ENCODE results near the gene KCNQ2.

KCNQ2 gene

GRCh38 chr20:63364801-63365585 lies 107.5 kb downstream of the KCNQ2 start:
- DNase-seq: no peak

DNA sequence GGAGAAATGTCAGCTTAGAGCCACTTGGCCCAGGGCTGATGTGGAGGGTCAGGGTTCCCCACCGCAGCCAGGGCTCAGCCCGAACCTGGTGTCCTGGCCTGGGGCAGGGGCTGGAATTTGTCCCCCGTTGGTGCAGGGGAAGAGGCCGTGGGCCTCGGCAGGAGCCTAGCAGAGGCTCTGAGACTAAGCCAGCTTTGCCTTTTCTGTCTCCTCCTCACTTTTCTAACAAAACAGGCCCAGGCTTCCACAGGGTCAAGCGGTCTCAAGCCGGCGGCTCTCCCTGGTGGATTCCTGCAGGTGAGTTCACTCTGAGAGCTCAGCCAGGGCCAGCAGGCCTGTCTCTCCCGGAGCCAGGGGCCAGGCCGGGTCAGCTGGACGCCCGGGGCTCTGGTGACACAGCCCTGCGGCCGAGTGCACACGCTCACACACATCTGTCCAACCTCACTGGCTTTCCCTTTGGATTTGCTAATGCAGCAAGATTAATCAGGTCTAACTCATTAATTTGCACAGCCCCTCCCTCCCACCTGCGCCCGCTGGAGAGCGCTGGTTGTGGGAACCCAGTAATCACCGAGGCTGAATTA lies 108.4 kb downstream of the KCNQ2 start:
- no peak for DNase-seq

DNA sequence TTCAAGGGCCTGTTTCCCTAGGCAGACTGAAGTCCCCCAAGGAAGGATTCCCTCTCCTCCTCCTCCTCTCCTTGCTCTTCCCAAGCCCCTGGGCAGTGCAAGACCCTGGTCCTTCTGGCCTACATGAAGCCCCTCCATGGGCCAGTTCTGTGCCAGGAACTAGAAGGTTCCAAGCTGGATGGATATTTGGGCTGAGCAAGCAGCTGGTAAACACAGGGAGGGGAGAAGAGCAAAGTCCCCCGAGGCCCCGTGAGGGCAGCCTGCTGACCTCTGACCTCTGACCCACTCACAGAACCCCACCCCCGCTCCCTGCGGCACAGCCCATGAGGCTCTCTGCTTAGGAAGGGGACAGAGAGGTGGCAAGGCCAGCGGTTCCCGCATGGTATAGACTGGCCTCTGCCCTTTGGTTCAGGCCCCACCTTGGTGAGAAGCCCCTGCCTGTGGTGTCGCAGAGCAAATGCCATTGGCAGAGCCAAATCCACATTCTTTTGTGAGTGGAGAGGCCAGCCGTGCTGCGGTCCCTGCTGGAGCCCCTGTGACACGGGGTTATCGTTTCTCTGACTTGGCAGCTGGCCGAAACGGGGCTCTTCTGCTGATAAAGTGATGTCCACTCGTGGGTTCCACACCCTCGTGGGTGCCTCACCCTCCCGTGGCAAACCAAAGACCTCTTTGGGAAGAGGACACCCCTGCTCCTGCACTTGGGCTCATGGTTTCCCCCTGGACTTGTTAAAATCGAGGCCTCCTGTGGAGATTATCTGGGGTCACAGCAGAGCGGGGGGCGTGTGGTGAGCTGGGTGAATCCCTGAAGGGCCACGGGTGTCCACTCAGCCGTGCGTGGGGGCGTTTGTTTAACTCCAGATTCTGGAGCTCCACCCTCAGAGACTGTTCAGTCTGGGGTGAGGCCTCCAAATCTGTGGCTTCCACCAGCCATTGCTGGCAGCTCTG lies 109.2 kb downstream of the KCNQ2 start:
- no peak for DNase-seq

DNA sequence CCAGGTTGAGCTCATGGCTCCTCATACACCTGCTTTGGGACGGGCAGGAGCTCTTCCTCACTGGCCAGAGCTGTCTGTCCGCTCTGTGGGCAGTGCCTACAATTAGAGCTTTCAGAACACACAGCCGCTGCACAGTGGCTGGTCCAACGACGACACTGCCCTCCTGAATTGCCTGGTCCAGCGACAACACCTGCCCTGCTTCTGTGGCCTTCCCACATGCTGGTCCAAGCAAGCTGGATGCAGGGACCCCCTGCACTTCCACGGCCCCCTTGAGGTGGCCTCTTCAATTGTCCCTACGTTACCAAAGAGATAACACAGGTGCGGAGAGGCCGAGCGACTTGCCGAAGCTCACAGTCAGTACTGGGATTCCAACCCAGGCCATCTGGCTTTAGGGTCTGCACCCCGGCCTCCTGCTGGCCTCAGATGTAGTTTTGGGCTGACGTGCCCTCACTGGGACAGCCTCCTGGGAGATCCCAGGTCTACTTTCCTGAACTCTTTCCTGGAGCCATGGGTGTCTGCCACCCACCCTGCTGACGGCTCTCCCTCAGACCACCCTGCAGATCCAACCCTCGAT lies 109.9 kb downstream of the KCNQ2 start:
- DNase-seq: no peak

DNA sequence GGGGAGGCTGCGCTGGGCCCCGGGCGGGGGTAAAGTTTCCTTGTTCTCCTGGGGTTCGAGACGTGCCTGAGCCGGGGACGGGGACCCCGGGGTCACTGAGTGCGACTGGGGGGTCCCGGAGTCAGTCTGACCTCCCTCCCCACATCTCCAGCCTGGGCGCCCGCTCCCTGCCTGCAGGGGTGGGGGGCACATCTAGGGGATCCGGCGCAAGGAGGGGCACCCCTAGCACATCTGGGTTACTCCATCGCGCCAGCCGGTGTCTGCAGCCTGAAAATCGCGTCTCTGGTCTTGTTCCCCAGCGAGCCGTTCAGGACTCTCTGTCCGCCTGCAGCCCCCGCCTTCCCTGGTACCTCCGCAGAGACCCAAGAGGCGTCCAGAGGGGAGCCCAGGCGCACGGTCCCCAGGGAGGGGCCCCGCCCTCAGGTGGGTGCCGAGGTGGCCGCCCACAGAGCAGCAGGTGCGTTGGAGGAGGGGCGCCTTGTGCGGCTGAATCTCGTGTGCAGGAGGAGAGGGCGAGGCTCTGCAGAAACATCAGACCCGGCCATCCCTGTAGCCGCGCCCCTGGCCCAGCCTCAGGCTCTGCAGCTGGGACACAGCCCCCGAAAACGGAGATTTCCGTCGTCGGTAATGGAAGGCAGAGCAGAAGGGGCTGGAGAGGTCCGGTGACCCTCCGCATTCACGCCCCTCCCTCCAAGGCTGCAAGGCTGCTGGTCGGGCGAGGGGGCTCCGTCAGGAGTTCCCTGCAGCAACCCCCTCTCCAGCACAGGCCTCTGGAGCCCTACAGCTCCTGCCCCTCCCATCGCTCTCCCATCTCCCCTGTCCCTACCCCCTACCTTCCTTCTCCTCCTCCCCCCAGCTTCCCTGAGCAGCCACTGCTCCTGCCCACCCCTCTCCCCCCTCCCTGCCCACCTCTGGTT lies 110.7 kb downstream of the KCNQ2 start:
- DNase-seq: no peak

DNA sequence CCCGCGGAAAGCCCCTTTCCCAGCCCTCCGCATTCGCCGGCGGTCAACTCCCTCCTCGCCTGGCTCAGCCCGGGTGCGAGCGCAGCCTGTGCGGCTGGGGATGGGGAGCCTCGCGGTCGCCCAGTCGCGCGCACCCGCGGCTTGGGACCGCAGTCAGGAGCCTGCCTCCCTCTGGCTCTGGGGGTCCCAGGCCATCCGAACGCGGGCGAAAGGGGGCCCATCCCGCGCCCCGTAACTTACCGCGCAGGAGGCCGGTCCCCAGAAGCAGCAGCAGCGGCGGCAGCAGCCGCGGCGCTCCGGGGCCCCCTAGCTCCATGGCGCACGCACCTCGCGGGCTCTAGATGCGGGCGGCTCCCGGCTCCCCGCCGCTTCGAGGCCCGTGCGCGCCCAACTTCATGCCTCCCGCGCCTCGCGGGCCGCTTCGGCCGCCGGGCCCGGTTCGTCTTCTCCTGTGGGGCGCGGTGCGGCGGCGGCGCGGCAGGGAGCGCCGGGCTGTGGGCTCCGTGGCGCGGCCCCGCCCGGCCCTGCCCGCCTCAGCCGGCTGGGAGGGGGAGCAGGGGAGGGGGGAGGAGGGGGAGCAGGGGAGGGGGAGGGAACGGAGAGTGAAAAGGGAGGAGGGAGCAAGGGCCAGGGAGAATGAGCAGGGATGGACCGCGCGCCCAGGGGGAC lies 111.5 kb downstream of the KCNQ2 start, which contains the start of gene CHRNA4:
TSS of gene CHRNA4 (minus strand) at position 500 of the 669 bp plus-strand sequence. CDS start at position 316, 184 bp downstream.
- DNase-seq: no peak

DNA sequence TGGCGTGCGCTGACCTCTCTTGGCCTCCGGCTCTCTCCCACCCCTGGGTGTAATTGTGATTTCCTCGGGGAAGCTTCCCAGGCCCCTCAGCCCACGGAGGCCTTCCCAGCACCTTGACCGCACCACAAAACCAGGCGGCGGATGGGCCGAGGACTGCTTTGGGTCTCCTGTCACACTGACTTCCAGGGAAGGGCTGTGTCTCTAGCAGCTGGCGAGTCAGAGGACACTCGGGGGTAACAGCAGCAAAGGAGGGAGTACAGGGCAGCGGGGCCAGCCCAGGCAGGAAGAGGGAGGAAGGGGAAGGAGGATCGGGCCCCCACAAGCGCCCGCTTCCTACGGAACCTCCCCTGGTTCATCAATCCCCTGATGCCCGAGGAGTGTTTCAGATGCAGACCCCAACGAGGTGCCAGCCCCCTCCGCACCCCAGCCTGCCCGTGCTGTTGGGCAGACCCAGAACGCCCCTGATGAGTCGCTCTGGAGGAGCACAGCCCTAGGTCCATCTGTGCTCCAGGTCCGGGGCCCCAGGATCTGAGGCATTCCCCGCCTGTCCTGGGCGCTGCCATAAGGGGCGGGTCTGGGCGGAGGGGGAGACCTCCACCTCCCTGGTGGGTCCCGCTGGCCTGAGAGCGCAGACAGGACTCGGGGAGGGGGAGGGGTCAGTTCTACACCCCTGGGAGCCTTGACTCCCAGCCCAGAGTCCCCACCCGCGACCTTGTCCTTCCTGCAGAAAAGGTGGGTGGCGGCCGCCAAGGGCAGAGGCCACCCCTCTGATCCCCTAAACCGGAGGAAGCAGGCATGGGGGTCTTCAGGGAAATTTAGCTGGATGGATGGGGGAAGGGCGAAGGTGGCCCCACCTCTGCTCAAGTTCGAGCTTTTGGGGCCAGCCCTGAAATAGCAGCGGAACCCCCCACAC lies 112.3 kb downstream of the KCNQ2 start:
- no peak for DNase-seq

DNA sequence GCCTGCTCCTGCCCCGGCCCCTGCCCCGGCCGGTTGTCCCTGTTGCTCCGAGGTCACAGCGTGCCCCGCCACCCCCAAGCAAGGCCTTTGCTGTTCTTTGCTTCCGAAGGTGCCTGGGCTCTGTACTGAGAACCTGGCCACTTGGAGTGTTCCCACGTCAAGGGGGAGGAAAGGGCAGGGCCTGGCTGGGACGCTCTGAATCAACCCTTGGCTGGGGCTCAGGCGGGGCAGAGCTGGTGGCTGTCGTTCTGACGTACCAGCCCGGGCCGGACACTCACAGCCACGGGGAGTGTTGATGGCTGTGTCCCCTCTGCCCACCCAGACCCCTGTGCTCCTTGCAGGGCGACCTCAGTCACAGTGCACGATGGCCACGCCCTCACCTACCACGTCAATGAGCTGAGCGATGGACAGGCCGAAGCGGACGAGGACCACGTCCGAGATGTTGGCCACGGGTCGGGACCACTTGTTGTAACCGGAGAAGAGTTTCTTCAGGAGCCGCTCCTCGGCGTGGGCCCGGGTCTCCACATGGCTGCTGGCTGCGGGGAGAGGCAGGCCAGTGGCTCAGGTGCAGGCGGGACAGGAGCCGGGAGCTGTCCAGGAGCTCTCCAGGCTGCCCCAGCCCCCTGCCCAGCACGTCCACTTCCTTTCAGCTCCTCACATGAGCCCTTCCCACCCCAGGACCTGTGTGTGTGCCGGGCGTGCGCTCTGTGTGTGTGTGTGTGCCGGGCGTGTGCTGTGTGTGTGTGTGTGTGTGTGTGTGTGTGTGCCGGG lies 113.1 kb downstream of the KCNQ2 start:
- no peak for DNase-seq

DNA sequence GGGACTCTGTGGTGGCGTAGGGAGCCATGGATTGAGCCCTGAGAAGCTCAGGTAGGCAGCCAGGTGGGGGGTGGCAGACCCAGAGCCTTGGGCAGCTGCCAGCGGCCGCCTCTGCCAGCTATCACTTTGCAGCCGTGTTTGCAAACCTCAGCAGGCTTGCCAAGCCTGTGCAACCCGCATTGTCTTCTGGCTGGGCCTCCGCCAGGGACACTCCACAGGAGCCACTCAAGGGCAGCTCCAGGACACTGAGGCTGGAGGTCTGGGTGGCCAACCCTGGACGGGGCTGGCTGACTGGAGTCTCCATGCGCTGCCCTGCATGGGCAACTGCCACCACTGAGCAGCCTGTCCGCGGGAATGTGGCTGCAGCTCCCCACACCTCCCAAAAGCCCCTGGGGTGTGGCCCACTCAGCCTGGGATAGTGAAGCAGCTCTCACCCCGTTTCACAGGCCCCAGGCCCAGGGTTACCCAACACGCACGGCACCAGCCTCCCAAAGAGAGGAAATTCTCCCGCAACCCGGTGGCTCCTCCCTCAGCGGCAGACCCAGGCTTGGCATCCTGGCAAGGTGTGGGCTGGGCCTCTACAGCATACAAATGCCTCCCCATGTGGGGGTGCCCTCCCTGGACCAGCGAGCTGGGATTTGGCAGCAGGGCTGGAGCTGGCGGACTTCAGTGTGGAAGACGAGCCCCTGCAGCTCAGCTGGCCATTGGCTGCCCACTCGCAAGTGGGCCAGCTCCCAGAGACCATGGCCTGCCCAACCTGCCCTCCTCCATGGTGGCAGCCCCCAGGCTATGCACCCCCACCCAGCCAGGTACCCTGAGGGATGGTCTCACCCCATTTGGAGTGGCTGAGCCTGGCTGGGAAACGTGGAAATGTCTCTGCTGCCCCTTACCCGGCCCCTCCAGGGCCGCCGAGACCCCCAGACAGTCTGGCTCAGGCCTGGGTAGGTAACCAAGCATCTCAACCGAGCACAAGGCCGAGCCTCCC lies 114.2 kb downstream of the KCNQ2 start:
- no peak for DNase-seq

GRCh38 chr20:63356931-63357879 lies 115.2 kb downstream of the KCNQ2 start:
- no peak for DNase-seq

- no peak for DNase-seq
These were observed 115.9 kb downstream of the KCNQ2 start for GRCh38 chr20:63356511-63356910.

DNA sequence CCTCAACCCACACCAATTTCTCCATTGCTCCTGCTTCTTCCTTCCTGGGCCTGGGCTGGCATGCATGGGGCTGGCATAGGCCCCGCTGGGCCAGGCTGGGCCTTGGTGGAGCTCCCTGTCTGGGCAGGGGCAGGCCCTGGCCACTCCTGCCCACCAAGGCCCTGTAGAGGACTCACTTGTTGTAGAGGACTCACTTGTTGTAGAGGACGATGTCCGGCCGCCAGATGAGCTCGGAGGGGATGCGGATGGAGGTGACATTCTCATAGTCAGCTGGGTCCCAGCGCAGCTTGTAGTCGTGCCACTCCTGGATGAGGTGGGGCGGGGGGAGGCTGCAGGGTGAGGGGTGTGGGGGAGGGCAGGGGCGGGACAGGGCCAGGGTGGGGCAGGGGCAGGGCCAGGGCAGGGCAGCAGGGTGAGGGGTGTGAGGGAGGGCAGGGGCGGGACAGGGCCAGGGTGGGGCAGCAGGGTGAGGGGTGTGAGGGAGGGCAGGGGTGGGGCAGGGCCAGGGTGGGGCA lies 116.6 kb downstream of the KCNQ2 start:
- DNase-seq: no peak

- DNase-seq: no peak
These were observed 117.7 kb downstream of the KCNQ2 start for GRCh38 chr20:63354636-63355350.

- no peak for DNase-seq
These were observed 119.6 kb downstream of the KCNQ2 start for GRCh38 chr20:63352811-63353221.

- peak in 1 of 2 experiments; percentile 18 for DNase-seq
These were observed 120.5 kb downstream of the KCNQ2 start for GRCh38 chr20:63351811-63352591.
